Adrenal gland (tissue), 5 donors: ENCODE data around the gene LGR5.

Experiments used
- CTCF ChIP-seq, 6 experiments: fragments of 450-650 bp in 4 of 6; fragments of 200-600 bp in 2 of 6; sonication (generic) in 1 of 6; IDR thresholded peaks; 1 replicate in 5 of 6; 2 replicates in 1 of 6; pipeline versions ENCODE4 v1.5.1 to v1.8.0; 2016 to 2021; ENCODE audit warnings: antibody characterized with exemption in 6 of 6, mild to moderate bottlenecking in 2 of 6, moderate library complexity in 1 of 6
- POLR2A ChIP-seq, 2 donors: fragments of 450-650 bp; IDR thresholded peaks; one replicate each; pipeline ENCODE4 v1.6.1; 2017; ENCODE audit warnings: antibody characterized with exemption in 2 of 2, mild to moderate bottlenecking in 2 of 2, moderate library complexity in 1 of 2
- donor health status: DM: no; HTN: no; CAD: no.

DNA sequence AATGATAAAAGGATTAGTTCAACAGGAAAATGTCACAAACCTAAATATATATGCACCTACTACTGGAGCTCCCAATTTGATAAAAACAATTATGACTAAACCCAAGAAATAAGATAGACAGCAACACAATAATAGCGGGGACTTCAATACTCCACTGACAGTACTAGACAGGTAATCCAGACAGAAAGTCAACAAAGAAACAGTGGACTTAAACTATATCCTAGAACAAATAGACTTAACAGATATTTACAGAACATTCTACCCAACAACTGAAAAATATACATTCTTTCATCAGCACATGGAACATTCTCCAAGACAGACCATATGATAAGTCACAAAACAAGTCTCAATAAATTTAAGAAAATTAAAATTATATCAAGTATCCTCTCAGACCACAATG is 28.0 kb upstream of the LGR5 start:
- TF ChIP-seq CTCF (IDR thresholded peaks at IDR 0.05) (no peak), POLR2A (IDR thresholded peaks at IDR 0.05) (no peak)
